CD4-positive, alpha-beta T cell treated with Interleukin-2 at 100 ng/mL for 4 hours (primary cell): ENCODE data around the gene CEP63.

Source experiments
- DNase-seq: peaks from one replicate; pipeline ENCODE4 v3.0.0-alpha.2; 2020; ENCODE audit warnings: low spot score

The CEP63 gene

DNA sequence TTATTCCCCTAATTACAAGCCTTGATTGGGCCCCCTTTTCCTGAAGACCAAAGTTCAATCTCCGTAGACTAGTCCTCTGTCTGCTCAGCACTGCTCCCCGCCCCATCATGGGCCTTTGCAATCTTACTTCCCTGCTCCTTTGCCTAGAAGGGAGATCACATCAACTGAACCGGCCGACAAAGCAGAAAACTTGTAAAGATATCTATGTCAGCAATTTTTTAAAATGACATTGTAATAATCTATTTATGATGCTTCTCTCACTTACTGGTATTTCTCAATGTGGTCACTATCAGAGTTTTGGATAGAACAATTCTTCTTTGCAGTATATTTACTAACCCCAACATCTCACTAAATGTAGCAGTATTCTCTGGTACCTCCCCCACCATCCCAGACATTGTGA lies 17.3 kb upstream of the CEP63 start:
- no peak for DNase-seq

- DNase-seq: no peak
These were observed 14.2 kb upstream of the CEP63 start for GRCh38 chr3:134471521-134472193.

DNA sequence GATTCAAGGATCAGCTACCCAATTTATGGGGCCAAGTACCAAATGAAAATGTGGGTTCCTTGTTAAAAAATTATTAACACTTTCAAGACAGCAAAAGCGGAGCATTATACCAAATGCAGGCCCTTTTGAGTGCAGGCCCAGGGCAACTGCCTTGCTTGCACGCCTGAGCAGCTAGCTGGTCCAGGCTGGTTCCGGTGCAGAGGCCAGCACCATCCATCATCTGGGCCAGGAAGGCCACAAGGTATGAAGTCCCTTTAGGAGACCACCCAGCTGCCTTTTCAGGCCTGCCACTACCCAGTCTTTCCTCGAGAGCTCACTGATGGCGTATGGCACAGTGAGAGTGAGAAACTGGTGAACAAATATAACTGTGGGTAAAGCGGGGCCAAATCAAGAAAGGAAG lies 13.0 kb upstream of the CEP63 start:
- no peak for DNase-seq

DNA sequence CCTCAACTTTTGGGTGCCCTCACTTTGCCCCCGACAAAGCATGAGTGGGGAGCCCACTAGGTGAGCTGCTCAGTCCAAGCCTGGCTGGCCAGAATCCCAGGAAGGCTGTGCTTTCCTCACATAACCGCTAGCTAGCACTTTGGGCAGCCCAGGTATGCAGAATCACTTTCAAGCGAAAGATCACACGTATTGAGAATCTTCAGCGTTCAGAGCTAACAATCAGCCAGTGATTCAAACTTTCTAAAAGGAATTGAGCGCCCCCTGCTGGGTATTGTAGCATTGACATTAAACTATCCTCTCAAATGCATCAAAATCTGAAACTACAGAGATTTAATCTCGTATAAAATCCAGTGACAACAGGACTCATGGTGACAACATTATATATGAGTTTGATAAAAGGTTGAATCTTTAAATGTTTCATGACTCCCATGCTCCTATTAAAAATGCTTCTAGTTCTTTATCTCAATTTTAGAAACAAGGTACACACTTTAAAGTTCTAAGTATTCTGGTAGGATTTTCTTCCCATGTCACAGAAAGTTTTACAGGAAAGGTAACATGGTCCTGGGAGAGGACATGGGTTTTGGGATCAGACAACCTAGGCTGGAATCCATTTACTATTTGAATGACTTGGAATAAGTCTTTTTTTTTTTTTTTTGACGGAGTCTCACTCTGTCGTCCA lies 11.8 kb upstream of the CEP63 start:
- DNase-seq: peak; percentile 83

- no peak for DNase-seq
These were observed 10.9 kb upstream of the CEP63 start for GRCh38 chr3:134474956-134475355.

DNA sequence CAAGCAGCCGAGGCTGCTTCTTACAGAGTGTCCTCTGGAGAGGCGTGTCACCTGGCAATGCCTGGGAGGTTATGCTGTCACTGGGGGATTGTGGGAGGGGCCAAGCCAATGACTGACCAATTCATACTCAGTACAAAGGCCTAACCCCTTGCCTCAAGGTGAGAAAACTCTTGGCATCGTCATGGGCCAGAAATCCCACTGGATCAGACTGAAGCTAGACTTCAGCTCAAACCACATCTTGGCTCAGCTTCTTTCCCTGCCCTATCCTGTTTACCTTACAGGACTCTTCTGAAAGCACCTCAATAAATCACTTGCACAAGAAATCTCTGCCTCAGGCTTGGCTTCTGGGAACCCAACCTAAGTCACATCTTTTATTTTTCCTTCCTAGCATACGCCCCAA lies 9.6 kb upstream of the CEP63 start:
- no peak for DNase-seq

GRCh38 chr3:134477002-134477401 lies 8.9 kb upstream of the CEP63 start:
- DNase-seq: no peak

GRCh38 chr3:134477938-134478337 lies 7.9 kb upstream of the CEP63 start:
- DNase-seq: no peak

- DNase-seq: no peak
These were observed 5.3 kb upstream of the CEP63 start for GRCh38 chr3:134480546-134480945.

- no peak for DNase-seq
These were observed 4.7 kb upstream of the CEP63 start for GRCh38 chr3:134481166-134481565.

GRCh38 chr3:134482622-134483021 lies 3.2 kb upstream of the CEP63 start:
- DNase-seq: no peak

- DNase-seq: no peak
These were observed 2.5 kb upstream of the CEP63 start for GRCh38 chr3:134483195-134483900.

GRCh38 chr3:134485075-134485717 lies 661 bp upstream of the CEP63 start:
- DNase-seq: peak; percentile 96

- DNase-seq: peak; percentile 22
These were observed 752 bp downstream of the CEP63 start for GRCh38 chr3:134486577-134487041.

DNA sequence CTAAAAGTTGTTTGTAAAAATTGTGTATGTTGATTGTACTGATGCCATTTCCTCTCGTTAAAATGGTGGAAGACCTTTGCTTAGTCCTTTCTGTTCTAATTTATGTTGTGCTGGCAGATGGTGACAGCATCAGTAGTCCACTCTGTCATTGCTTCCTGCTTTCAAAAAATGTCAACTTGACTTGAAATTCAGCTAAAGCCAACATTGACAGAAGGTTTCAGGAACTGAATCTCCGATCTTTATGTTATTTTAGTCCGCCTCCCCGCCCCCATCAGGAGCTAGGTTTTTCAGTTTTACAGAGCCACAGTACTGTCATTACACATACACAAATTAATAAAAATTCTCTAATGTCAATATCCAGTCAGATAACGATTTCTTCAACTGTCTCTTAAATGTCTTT lies 1.5 kb downstream of the CEP63 start:
- no peak for DNase-seq

GRCh38 chr3:134494495-134494894 lies 8.6 kb downstream of the CEP63 start:
- DNase-seq: no peak

DNA sequence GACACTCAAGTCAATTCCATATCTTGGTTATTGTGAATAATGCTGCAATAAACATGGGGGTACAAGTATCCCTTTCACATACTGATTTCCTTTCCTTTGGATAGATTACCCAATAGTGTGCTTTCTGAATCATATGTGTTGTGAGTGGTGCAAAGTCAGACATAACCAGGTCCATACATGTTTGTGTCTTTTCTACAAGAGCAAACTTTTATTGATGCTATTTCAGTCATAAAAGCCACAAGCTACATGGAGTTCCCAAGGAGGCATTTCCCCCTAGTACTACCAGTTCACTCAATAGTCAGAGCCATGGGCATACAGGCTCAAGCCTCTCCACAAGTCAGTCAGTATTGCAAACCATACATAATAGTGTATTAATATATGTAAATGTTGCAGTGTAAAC lies 10.1 kb downstream of the CEP63 start:
- no peak for DNase-seq

- DNase-seq: peak; percentile 2
These were observed 10.7 kb downstream of the CEP63 start for GRCh38 chr3:134496471-134497071.

DNA sequence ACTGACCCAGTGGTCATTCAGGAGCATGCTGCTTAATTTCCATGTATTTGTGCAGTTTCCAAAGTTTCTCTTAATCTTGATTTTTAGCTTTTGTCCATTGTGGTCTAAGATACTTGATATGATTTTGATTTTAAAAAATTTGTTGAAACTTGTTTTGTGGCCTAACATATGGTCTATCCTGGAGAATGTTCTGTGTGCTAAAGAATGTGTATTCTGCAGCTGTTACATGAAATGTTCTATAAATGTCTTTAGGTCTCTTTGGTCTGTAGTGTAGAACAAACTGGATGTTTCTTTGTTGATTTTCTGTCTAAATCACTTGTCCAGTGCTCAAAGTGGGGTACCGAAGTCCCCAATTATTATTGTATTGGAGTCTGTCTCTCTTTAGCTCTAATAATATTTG lies 17.4 kb downstream of the CEP63 start:
- DNase-seq: no peak

DNA sequence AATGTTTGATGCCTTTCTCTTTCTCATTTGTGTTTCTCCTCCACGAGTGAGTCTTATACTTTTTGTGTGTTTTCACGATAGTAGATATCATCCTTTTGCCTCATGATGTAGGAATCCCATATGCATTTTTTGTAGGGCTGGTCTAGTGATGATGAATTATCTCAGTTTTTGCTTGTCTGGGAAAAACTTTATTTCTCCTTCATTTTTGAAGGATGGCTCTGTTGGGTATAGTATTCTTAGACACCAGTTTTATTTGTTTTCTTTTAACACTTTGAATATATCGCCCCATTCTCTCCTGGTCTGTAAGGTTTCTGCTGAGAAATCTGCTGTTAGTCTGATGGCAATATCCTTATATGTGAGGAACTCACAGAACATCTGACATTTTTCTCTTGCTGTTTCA lies 18.3 kb downstream of the CEP63 start:
- no peak for DNase-seq

- DNase-seq: no peak
These were observed 19.6 kb downstream of the CEP63 start for GRCh38 chr3:134505485-134505884.

DNA sequence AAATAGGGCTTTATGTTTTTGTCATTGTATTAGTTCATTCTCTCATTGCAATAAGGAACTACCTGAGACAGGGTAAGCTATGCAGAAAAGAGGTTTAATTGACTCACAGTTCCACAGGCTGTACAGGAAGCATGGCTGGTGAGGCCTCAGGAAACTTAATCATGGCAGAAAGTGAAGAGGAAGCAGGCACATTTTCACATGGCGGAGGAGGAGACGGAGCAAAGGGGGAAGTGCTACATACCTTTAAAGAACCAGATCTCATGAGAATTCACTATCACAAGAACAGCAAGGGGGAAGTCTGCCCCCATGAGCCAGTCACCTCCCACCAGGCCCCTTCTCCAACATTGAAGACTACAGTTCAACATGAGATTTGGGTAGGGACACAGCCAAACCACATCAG lies 25.6 kb downstream of the CEP63 start:
- no peak for DNase-seq
